Esophagus mucosa (tissue), 1 donor: ENCODE results near the gene ARMC5. TPM values are rescaled to one million over a fixed set of nuclear protein-coding genes. Genes with fewer than 3 reads are reported as not detected.
A peak's percentile ranks its signal among the peaks of the same experiment; 100 is the strongest.
"Not testable (repeated sequence)": the region's sequence is repeated elsewhere in the genome, so short reads cannot be mapped to it uniquely, and the experiment has no call there.

Source experiments
- ATAC-seq: fragments of 200-7000 bp; cut with Tn5 transposase; one replicate; pipeline ENCODE4 v1.9.1; 2020
- total RNA-seq: library from RNA; stranded (reverse); gene quantifications from one replicate; pipeline ENCODE4 v1.2.4, GENCODE V29; 2023
- donor health status: DM: yes; HTN: yes; CAD: no.

ARMC5 gene
- total RNA-seq, 1 donor from 2014 or later, result 9.4 TPM

- peak; percentile 87 for ATAC-seq
Observed at GRCh38 chr16:31435341-31436220, 23.7 kb upstream of the ARMC5 start.

GRCh38 chr16:31436221-31437045 lies 22.9 kb upstream of the ARMC5 start:
- ATAC-seq, result peak; percentile 7

GRCh38 chr16:31438414-31438813 lies 20.9 kb upstream of the ARMC5 start:
- no peak for ATAC-seq

- not testable (repeated sequence) for ATAC-seq
Observed at GRCh38 chr16:31439023-31439422, 20.3 kb upstream of the ARMC5 start.

GRCh38 chr16:31439519-31439918 lies 19.8 kb upstream of the ARMC5 start:
- no peak for ATAC-seq

GRCh38 chr16:31440516-31441184 lies 18.7 kb upstream of the ARMC5 start:
- ATAC-seq, result no peak

- no peak for ATAC-seq
Observed at GRCh38 chr16:31441956-31442355, 17.3 kb upstream of the ARMC5 start.

- ATAC-seq, result not testable (repeated sequence)
Observed at GRCh38 chr16:31445931-31446330, 13.4 kb upstream of the ARMC5 start.

GRCh38 chr16:31451201-31451600 lies 8.1 kb upstream of the ARMC5 start:
- no peak for ATAC-seq

- peak; percentile 70 for ATAC-seq
Observed at GRCh38 chr16:31451681-31452351, 7.5 kb upstream of the ARMC5 start.

- ATAC-seq, result peak; percentile 75
Observed at GRCh38 chr16:31452631-31453106, 6.6 kb upstream of the ARMC5 start.

GRCh38 chr16:31453255-31454204 lies 5.8 kb upstream of the ARMC5 start:
- peak; percentile 67 for ATAC-seq

- no peak for ATAC-seq
Observed at GRCh38 chr16:31455601-31456314, 3.5 kb upstream of the ARMC5 start.

- no peak for ATAC-seq
Observed at GRCh38 chr16:31456988-31457360, 2.3 kb upstream of the ARMC5 start.

- ATAC-seq, result peak; percentile 12
Observed at GRCh38 chr16:31458073-31458843, 1.0 kb upstream of the ARMC5 start.

GRCh38 chr16:31459687-31460581 lies 633 bp downstream of the ARMC5 start:
- ATAC-seq, result peak; percentile 93

GRCh38 chr16:31460582-31461002 lies 1.3 kb downstream of the ARMC5 start:
- ATAC-seq, result no peak

- ATAC-seq, result no peak
Observed at GRCh38 chr16:31461201-31461920, 2.1 kb downstream of the ARMC5 start.
